ENCODE results near the gene CCDC91. TPM values are rescaled to one million over a fixed set of nuclear protein-coding genes. Genes with fewer than 3 reads are reported as not detected.

The CCDC91 gene
- total RNA-seq, 1 experiment from 2014 or later: 15.7 TPM

- TF ChIP-seq E2F4 (CRISPR knock-in tag; IDR thresholded peaks at IDR 0.05; ENCODE audit: borderline replicate concordance, low read depth): no peak
- no peak for TF ChIP-seq TCF7 (CRISPR knock-in tag; IDR thresholded peaks at IDR 0.05; ENCODE audit: low read depth)
- no peak for TF ChIP-seq GRHL2 (CRISPR knock-in tag; IDR thresholded peaks at IDR 0.05; ENCODE audit: insufficient replicate concordance, severe bottlenecking)
- TF ChIP-seq EMX1 (CRISPR knock-in tag; IDR thresholded peaks at IDR 0.05): no peak
- no peak for TF ChIP-seq IRF2 (CRISPR knock-in tag; IDR thresholded peaks at IDR 0.05; ENCODE audit: borderline replicate concordance, low read depth)
Observed at GRCh38 chr12:28278960-28279359, 88.7 kb downstream of the CCDC91 start (continued).

GRCh38 chr12:28286352-28286751 is 96.1 kb downstream of the CCDC91 start:
- POLR2A ChIA-PET: no interaction called here
- H3K27me3 Mint-ChIP-seq (ENCODE audit: low read depth): no peaks in the 10 kb centered on the region
- H3K4me3 Mint-ChIP-seq: no peak overlapping the region
- no peaks in the 10 kb centered on the region for H3K4me1 Mint-ChIP-seq
- CTCF ChIA-PET: no interaction called here
- H3K9me3 Mint-ChIP-seq: peaks cover 44% of the 10 kb centered on the region
- no peak overlapping the region for H3K27ac Mint-ChIP-seq
- ATAC-seq: no peak
- TF ChIP-seq ZNF219 (CRISPR knock-in tag; IDR thresholded peaks at IDR 0.05; ENCODE audit: borderline replicate concordance) (no peak), IRF2 (CRISPR knock-in tag; IDR thresholded peaks at IDR 0.05; ENCODE audit: borderline replicate concordance, low read depth) (no peak), NFYB (CRISPR knock-in tag; conservative IDR thresholded peaks at IDR 0.05; ENCODE audit: low read depth) (no peak), MLX (CRISPR knock-in tag; IDR thresholded peaks at IDR 0.05) (no peak), E2F4 (CRISPR knock-in tag; IDR thresholded peaks at IDR 0.05; ENCODE audit: borderline replicate concordance, low read depth) (no peak), ZNF425 (CRISPR knock-in tag; conservative IDR thresholded peaks at IDR 0.05) (no peak), RELA (CRISPR knock-in tag; IDR thresholded peaks at IDR 0.05; ENCODE audit: borderline replicate concordance) (no peak), EMX1 (CRISPR knock-in tag; IDR thresholded peaks at IDR 0.05) (no peak)
- peaks cover 37% of the 10 kb centered on the region for H3K36me3 Mint-ChIP-seq
- no peak for DNase-seq (ENCODE audit: low spot score)

- CTCF ChIA-PET: no interaction called here
- no peak for TF ChIP-seq GABPB1 (CRISPR knock-in tag; IDR thresholded peaks at IDR 0.05)
- no peak for TF ChIP-seq ATF1 (CRISPR knock-in tag; IDR thresholded peaks at IDR 0.05)
- no peak for TF ChIP-seq ZNF532 (CRISPR knock-in tag; IDR thresholded peaks at IDR 0.05; ENCODE audit: borderline replicate concordance)
- TF ChIP-seq CREM (CRISPR knock-in tag; IDR thresholded peaks at IDR 0.05): no peak
- TF ChIP-seq NFE2L1 (CRISPR knock-in tag; IDR thresholded peaks at IDR 0.05): no peak
- TF ChIP-seq ZNF512 (CRISPR knock-in tag; IDR thresholded peaks at IDR 0.05; ENCODE audit: borderline replicate concordance): no peak
- TF ChIP-seq ZSCAN18 (CRISPR knock-in tag; IDR thresholded peaks at IDR 0.05): no peak
- no peak for TF ChIP-seq ZNF219 (CRISPR knock-in tag; IDR thresholded peaks at IDR 0.05; ENCODE audit: borderline replicate concordance)
- no peak for TF ChIP-seq EMX1 (CRISPR knock-in tag; IDR thresholded peaks at IDR 0.05)
- TF ChIP-seq ATF3 (CRISPR knock-in tag; conservative IDR thresholded peaks at IDR 0.05): no peak
Observed at GRCh38 chr12:28290262-28290661, 100.0 kb downstream of the CCDC91 start.

More at GRCh38 chr12:28290262-28290661, 100.0 kb downstream of the CCDC91 start:
- Mint-ChIP-seq H3K9me3 (peaks cover 35% of the 10 kb centered on the region), H3K4me1 (peaks cover 14% of the 10 kb centered on the region), H3K36me3 (peaks cover 37% of the 10 kb centered on the region), H3K27me3 (ENCODE audit: low read depth) (no peaks in the 10 kb centered on the region), H3K27ac (no peak overlapping the region), H3K4me3 (no peak overlapping the region)
- DNase-seq (ENCODE audit: low spot score): no peak
- POLR2A ChIA-PET: no interaction called here
- ATAC-seq: no peak
